ENCODE results near the gene IL17RC. TPM values are rescaled to one million over a fixed set of nuclear protein-coding genes. Genes with fewer than 3 reads are reported as not detected.

Gene IL17RC
- total RNA-seq, 1 donor from 2014 or later, result 3.1 TPM

GRCh38 chr3:9980251-9980650, 63.4 kb downstream of the IL17RC start:
- Histone ChIP-seq H3K4me1 (no peaks in the 10 kb centered on the region), H3K9ac (no peak overlapping the region), H2AFZ (replicated peaks) (no peak overlapping the region), H3K27me3 (no peaks in the 10 kb centered on the region), H3K27ac (no peak overlapping the region), H3K4me3 (no peak overlapping the region), H3K9me3 (ENCODE audit: low read depth) (no peaks in the 10 kb centered on the region), H4K20me1 (ENCODE audit: low read depth) (no peaks in the 10 kb centered on the region), H3F3A (ENCODE audit: low read depth) (peaks cover 2% of the 10 kb centered on the region), H3K79me2 (ENCODE audit: low read depth) (peaks cover 15% of the 10 kb centered on the region), H3K36me3 (no peaks in the 10 kb centered on the region), H3K4me2 (no peak overlapping the region)
- Mint-ChIP-seq H3K9me3 (no peaks in the 10 kb centered on the region), H3K4me3 (no peak overlapping the region), H3K36me3 (peaks cover 5% of the 10 kb centered on the region), H3K27ac (no peak overlapping the region), H3K4me1 (no peaks in the 10 kb centered on the region), H3K27me3 (ENCODE audit: insufficient read depth, low read depth) (no peaks in the 10 kb centered on the region)
- DNase-seq (ENCODE audit: low spot score), result no peak
- TF ChIP-seq EZH2 (IDR thresholded peaks at IDR 0.05) (no peak), CTCF (IDR thresholded peaks at IDR 0.05) (no peak), EZH2phosphoT487 (IDR thresholded peaks at IDR 0.05) (no peak)

Small RNA genes lying within 50 kb of the gene (small RNA-seq; reads per million reads assigned to genes)
- gene RNU6-882P, result not detected

Other genes starting within 250 kb of the IL17RC start
- 0.43 TPM in 1 of 2 replicates, not detected in the other for gene CPNE9, start 213.3 kb upstream of the IL17RC start, total RNA-seq (ENCODE audit: low replicate concordance)
- gene BRPF1, start 185.4 kb upstream of the IL17RC start, total RNA-seq (ENCODE audit: low replicate concordance), result 12.1 and 17.5 TPM in 2 replicates
- 15.8 and 33.8 TPM in 2 replicates for gene OGG1, start 167.1 kb upstream of the IL17RC start, total RNA-seq (ENCODE audit: low replicate concordance)
- gene CAMK1, start 147.2 kb upstream of the IL17RC start, total RNA-seq (ENCODE audit: low replicate concordance), result 24.9 and 32.4 TPM in 2 replicates
- gene TADA3, start 124.6 kb upstream of the IL17RC start, total RNA-seq (ENCODE audit: low replicate concordance), result 50.8 and 86.3 TPM in 2 replicates
- 126 and 146 TPM in 2 replicates for gene ARPC4, start 124.0 kb upstream of the IL17RC start, total RNA-seq (ENCODE audit: low replicate concordance)
- gene TTLL3, start 106.8 kb upstream of the IL17RC start, total RNA-seq (ENCODE audit: low replicate concordance), result 15.0 and 36.1 TPM in 2 replicates
- 30.5 and 50.2 TPM in 2 replicates for gene RPUSD3, start 73.1 kb upstream of the IL17RC start, total RNA-seq (ENCODE audit: low replicate concordance)
- gene CIDEC, start 36.8 kb upstream of the IL17RC start, total RNA-seq (ENCODE audit: low replicate concordance), result not detected in 2 replicates
- 32.7 and 42.1 TPM in 2 replicates for gene JAGN1, start 26.5 kb upstream of the IL17RC start, total RNA-seq (ENCODE audit: low replicate concordance)
- gene IL17RE, start 14.2 kb upstream of the IL17RC start, total RNA-seq (ENCODE audit: low replicate concordance), result 0.56 TPM in 1 of 2 replicates, not detected in the other
- 14.1 and 28.7 TPM in 2 replicates for gene CRELD1, start 16.7 kb downstream of the IL17RC start, total RNA-seq (ENCODE audit: low replicate concordance)
- 2.6 and 11.6 TPM in 2 replicates for gene PRRT3, start 35.3 kb downstream of the IL17RC start, total RNA-seq (ENCODE audit: low replicate concordance)
- gene EMC3, start 69.7 kb downstream of the IL17RC start, total RNA-seq (ENCODE audit: low replicate concordance), result 37.1 and 50.2 TPM in 2 replicates
- gene FANCD2, start 109.3 kb downstream of the IL17RC start, total RNA-seq (ENCODE audit: low replicate concordance), result 85.0 and 117 TPM in 2 replicates
- gene FANCD2OS, start 191.2 kb downstream of the IL17RC start, total RNA-seq (ENCODE audit: low replicate concordance), result not detected in 2 replicates
- 123 and 133 TPM in 2 replicates for gene BRK1, start 198.6 kb downstream of the IL17RC start, total RNA-seq (ENCODE audit: low replicate concordance)
- gene VHL, start 224.7 kb downstream of the IL17RC start, total RNA-seq (ENCODE audit: low replicate concordance), result 86.0 and 86.3 TPM in 2 replicates
- 0.26 and 0.50 TPM in 2 replicates for gene IRAK2, start 247.8 kb downstream of the IL17RC start, total RNA-seq (ENCODE audit: low replicate concordance)